ENCODE data around the gene TPGS1.
A peak's percentile ranks its signal among the peaks of the same experiment; 100 is the strongest.

Gene TPGS1

GRCh38 chr19:470701-471100 is 36.6 kb upstream of the TPGS1 start:
- H3K4me1 ChIP-seq, result no peaks in the 10 kb centered on the region
- no peak overlapping the region for H3K4me3 ChIP-seq (ENCODE audit: low read depth, low read length)
- H3K79me2 ChIP-seq, result no peaks in the 10 kb centered on the region
- no peak overlapping the region for H3K9ac ChIP-seq
- TF ChIP-seq CTCF (IDR thresholded peaks at IDR 0.05), result no peak
- no peaks in the 10 kb centered on the region for H3K27me3 ChIP-seq (ENCODE audit: control insufficient read depth, insufficient read depth, low read length)
- no peak overlapping the region for H3K27ac ChIP-seq
- H2AFZ ChIP-seq, result no peak overlapping the region
- no peaks in the 10 kb centered on the region for H3K9me3 ChIP-seq (ENCODE audit: control insufficient read depth, low read length)
- H3K36me3 ChIP-seq (ENCODE audit: control insufficient read depth, insufficient read depth, low read length), result no peaks in the 10 kb centered on the region
- H3K4me2 ChIP-seq (ENCODE audit: low read length), result no peak overlapping the region

GRCh38 chr19:472005-472858 is 35.1 kb upstream of the TPGS1 start:
- Histone ChIP-seq H3K4me2 (ENCODE audit: low read length) (no peak overlapping the region), H3K27ac (no peak overlapping the region), H3K9me3 (ENCODE audit: control insufficient read depth, low read length) (no peaks in the 10 kb centered on the region), H2AFZ (no peak overlapping the region), H3K4me3 (ENCODE audit: low read depth, low read length) (no peak overlapping the region), H3K79me2 (no peaks in the 10 kb centered on the region), H3K27me3 (ENCODE audit: control insufficient read depth, insufficient read depth, low read length) (no peaks in the 10 kb centered on the region), H3K9ac (no peak overlapping the region), H3K4me1 (no peaks in the 10 kb centered on the region), H3K36me3 (ENCODE audit: control insufficient read depth, insufficient read depth, low read length) (no peaks in the 10 kb centered on the region)
- TF ChIP-seq CTCF (IDR thresholded peaks at IDR 0.05), result no peak

GRCh38 chr19:474126-475078 is 32.9 kb upstream of the TPGS1 start:
- no peak for TF ChIP-seq CTCF (IDR thresholded peaks at IDR 0.05)
- no peaks in the 10 kb centered on the region for H3K79me2 ChIP-seq
- H2AFZ ChIP-seq, result peak overlapping the region; percentile 5
- no peak overlapping the region for H3K27ac ChIP-seq
- no peaks in the 10 kb centered on the region for H3K36me3 ChIP-seq (ENCODE audit: control insufficient read depth, insufficient read depth, low read length)
- no peaks in the 10 kb centered on the region for H3K9me3 ChIP-seq (ENCODE audit: control insufficient read depth, low read length)
- H3K9ac ChIP-seq, result no peak overlapping the region
- H3K4me1 ChIP-seq, result no peaks in the 10 kb centered on the region
- no peak overlapping the region for H3K4me2 ChIP-seq (ENCODE audit: low read length)
- H3K27me3 ChIP-seq (ENCODE audit: control insufficient read depth, insufficient read depth, low read length), result no peaks in the 10 kb centered on the region
- no peak overlapping the region for H3K4me3 ChIP-seq (ENCODE audit: low read depth, low read length)

GRCh38 chr19:475360-475759 is 31.9 kb upstream of the TPGS1 start:
- Histone ChIP-seq H3K4me2 (ENCODE audit: low read length) (no peak overlapping the region), H3K9me3 (ENCODE audit: control insufficient read depth, low read length) (no peaks in the 10 kb centered on the region), H3K27ac (no peak overlapping the region), H3K4me3 (ENCODE audit: low read depth, low read length) (no peak overlapping the region), H3K79me2 (no peaks in the 10 kb centered on the region), H3K27me3 (ENCODE audit: control insufficient read depth, insufficient read depth, low read length) (no peaks in the 10 kb centered on the region), H2AFZ (no peak overlapping the region), H3K9ac (no peak overlapping the region), H3K4me1 (no peaks in the 10 kb centered on the region), H3K36me3 (ENCODE audit: control insufficient read depth, insufficient read depth, low read length) (no peaks in the 10 kb centered on the region)
- TF ChIP-seq CTCF (IDR thresholded peaks at IDR 0.05), result no peak

Measured in parathyroid adenoma (tissue), 2 donors.